RKO (cell line): ENCODE data around the gene GPR17.

Source experiments
- DNase-seq: peaks from one replicate; pipeline ENCODE4 v3.0.0-alpha.2; 2016; ENCODE audit warnings: low spot score

GPR17 gene, protein sequence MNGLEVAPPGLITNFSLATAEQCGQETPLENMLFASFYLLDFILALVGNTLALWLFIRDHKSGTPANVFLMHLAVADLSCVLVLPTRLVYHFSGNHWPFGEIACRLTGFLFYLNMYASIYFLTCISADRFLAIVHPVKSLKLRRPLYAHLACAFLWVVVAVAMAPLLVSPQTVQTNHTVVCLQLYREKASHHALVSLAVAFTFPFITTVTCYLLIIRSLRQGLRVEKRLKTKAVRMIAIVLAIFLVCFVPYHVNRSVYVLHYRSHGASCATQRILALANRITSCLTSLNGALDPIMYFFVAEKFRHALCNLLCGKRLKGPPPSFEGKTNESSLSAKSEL

DNA sequence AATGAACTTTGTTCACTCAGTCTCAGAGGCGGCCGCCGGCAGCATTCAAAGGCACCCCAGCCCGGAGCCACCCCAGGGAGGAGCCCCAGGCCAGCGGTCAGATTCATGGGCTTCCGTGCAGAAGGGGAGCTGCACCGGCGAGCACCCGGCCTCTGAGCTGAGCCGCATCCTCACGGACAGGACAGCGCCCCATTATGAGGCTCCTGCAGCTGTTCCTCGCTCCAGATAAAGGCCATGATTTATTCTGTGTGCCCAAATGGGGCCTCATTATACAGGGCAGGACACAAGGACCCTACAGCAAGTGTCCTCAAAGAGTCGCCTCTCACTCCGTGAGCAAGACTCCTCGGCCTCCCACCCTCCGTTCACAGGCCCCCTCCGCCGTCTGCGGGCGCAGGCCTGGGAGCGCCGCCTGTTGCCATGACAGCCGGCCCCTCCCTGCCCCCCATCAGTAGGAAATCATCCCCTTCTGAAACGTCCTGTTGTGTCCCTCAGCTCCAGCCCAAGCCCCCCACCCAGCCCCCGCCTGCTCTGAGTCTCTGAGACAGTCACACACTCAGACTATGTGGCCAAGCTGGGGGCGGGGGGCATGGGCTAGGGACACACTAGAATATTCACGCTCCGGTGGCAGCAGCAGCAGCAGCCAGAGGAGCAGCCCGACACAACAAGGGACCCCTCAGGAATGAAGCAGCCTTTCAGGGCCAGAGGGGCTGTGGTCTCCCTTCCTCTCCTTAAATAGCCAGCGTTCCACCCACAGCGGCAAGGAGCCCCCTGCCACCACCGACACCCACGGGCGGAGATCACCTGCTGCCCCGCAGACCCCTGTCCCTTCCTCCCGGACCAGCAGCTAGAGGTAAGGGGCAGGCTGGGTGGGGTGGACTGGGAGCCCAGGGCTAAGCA lies at the start of gene GPR17:
TSS of gene GPR17 (plus strand) at position 759 of the 897 bp plus-strand sequence. CDS start 4,583 bp downstream, outside the sequence.
- no peak for DNase-seq

DNA sequence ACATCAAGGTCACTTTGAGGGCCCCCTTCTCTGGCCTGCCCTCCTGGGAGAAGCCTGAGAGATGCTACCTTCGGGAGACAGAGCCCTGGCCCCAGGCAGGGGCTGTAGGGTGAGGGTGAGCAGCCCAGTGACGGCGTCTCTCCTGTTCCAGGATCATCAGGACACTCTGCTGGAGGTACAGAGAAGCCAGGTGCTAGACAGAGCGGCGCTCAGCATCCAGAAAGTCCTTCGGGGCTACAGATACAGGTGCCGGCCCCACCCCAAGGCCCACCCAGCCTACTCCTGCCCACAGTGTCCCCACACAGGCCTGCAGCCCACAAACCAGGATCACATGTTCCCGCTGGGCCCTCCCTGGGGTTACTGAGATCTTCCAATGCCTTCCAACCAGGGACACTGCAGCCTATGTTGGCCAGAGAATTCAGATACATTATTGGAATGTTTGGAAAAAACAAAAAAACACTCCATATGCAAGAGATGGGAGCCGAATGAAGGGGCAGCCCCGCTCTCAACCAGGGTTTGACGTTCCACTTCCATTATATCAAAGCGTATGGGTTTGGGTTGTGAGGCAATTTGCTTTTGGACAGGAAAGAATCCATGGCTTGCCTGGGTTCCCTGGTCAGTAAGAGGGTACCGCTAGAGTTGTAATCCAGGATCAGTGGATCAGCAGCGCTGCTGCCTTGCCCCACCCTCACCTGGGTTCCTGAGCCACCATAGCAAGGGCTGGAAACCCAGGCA lies 49.5 kb upstream of the GPR17 start:
- no peak for DNase-seq

DNA sequence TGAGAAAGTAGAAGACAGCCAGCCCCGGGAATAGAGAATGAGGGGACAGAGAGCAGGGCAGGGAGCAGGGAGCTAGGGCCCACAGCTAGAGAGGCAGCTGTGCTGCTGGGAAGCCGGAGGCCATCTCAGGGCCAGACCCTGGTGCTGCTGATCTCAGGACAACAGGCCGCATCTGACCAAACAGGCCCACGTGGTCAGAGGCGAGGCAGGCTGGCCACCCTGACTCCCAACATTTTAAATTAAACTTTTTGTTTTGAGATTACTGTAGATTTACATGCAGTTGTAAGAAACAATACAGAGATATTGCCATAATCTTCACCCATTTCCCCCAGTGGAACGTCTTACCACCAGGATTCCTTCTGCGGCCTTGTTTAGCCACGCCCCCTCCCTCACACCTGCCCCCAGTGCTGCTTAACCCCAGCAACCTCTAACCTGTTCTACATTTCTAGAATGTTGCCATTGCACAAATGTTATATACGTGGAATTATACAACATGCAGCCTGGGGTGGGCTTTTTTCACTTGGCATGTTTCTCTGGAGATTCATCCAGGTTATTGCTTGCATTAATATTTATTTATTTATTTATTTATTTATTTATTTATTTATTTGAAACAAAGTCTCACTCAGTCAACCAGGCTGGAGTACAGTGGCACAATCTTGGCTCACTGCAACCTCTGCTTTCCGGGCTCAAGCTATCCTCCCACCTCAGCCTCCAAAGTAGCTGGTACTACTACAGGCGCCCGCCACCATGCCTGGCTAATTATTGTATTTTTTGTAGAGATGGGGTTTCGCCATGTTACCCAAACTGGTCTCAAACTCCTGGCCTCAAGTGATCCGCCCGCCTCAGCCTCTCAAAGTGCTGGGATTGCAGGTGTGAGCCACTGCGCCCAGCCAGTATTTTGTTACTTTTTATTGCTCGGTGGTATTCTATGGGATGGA lies 48.6 kb upstream of the GPR17 start:
- no peak for DNase-seq

DNA sequence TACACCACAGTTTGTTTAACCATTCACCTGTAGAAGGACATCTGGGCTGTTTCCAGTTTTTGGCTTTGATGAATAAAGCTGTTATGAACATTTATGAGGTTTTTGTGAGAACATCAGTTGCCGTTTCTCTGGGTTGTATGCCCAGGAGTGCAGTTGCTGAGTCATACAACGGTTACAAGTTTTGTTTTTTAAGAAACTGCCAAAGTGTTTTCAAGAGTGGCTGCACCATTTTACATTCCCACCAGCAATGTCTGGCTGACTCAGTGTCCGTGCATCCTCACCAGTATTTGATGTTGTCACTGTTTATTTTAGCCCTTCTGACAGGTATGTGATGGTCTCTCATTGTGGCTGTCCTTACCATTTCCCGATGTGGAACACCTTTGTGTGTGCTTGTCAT lies 48.0 kb upstream of the GPR17 start:
- no peak for DNase-seq

DNA sequence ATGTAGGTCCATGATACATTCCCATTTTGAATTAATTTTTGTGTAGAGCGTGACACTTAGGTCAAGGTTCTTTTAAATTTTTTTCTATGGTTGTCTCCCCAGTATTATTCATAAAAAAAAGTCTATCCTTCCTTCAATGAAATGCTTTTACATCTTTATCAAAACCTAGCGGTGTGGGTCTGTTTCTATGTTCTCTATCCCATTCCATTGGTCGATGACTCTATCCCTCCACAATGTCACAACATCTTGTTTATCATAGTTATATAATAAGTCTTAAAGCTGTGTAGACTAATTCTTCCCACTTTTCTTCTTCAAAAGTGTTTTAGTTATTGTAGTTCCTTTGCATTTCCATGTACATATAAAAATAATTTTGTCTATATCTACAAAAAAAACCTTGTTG lies 47.2 kb upstream of the GPR17 start:
- no peak for DNase-seq

DNA sequence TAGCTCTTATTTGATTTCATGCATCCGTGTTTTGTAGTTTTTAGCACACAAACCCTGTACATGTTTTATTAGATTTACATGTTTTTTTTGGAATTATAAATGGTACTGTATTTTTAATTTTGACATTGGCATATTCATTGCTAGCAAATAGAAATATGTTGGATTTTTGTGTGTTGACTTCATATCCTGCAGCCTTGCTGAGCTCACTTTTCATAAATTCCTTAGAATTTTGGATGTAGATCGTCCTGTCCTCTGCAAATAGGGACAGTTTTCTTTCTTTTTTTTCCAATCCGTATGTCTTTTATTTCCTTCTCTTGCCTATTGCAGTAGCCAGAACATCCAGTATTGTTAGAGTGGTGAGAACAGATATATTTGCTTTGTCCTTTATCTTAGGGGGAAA lies 46.7 kb upstream of the GPR17 start:
- DNase-seq: no peak

DNA sequence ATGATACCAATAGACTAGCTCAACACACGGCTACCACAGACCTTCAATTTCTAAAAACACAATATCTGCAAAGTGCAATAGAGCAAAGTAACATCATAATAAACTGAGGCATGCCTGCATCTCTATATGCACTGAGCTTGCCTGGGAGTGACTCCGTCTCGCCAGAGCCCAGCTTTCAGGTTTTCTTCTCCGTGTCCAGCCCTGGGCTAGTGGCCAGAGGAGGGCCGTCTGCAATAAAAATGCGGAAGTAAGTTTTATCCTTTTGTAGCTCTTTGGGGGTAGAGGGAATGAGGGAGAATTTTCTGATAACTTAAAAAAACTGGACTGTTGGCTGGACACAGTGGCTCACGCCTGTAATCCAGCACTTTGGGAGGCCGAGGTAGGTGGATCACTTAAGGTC lies 41.0 kb upstream of the GPR17 start:
- DNase-seq: no peak

DNA sequence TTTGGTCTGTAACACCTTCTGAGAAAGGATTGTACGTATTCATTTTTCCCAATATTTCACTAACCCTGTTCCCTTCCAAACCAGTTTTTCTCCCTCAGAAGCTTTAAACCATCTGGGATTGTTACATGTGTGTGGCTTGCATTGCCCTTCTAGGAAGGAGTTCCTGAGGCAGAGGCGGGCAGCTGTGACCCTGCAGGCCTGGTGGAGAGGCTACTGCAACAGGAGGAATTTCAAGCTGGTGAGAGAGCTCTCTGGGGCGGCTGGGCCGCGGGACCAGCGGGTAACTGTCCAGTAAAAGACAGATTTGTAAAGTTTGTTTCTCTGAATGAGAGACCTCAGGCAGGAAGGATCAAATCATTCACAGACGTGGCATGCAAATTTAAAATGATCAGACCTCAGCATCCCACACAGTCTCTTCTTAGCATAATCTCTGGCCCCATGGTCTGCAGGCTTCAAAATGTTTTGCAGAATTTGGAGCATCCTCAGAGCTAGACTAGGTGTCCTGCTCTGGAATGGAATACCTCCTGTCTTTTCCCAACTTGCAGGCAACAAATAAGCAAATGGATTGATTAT lies 40.2 kb upstream of the GPR17 start:
- no peak for DNase-seq

DNA sequence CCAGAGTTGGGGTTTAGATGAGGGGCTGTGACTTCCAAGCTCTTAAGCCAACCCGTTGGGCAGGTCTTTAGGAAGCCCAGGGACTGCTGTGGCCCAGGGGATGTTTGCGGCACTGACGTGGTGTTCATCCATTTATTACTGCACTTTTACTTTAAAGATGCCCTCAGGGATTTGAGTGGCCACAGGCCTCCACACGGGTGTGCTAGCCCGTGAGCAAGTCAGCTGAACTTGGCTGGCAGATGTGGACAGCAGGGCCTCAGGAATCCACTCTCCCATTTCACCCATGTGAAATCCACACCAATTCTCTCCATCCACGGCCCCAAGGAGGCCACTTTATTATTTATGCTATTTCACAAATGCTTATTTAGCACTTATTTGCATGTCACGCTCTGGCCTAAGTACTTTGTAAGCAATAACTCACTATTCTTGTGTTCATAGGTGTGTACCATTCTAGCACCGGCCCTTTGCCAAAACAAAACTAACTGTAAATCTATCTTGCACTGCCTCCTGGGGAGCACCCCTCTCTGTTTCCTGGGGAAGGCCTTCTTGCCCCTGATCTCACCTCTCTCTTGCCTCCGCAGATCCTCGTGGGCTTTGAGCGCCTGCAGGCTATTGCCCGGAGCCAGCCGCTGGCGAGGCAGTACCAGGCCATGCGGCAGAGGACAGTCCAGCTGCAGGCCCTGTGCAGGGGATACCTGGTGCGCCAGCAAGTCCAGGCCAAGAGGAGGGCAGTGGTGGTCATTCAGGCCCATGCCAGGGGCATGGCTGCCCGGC lies 39.1 kb upstream of the GPR17 start:
- no peak for DNase-seq

DNA sequence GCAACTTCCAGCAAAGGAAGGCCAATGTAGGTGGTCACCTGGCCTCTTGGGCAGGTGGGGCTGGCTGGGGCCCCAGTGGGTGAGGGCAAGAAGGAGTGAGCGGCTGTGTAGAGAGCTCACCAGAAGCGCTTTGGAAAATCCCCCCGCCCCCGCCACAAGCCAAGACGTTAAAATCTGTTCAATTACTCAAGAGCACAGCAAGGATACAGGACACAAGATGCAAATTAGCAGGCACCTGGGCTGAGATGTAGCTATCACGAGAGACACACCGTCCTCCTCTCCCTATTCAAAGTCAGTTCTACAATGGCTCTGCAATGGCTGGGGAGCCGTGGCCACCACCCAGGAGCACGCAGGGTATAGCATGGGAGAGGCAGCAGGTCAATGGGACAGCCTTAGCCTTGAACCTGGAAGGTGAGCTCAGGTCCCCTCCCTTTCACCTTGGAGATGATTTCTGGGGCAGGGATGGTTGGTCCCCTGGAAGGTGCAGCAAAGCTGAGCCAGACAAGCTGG lies 38.5 kb upstream of the GPR17 start:
- no peak for DNase-seq

DNA sequence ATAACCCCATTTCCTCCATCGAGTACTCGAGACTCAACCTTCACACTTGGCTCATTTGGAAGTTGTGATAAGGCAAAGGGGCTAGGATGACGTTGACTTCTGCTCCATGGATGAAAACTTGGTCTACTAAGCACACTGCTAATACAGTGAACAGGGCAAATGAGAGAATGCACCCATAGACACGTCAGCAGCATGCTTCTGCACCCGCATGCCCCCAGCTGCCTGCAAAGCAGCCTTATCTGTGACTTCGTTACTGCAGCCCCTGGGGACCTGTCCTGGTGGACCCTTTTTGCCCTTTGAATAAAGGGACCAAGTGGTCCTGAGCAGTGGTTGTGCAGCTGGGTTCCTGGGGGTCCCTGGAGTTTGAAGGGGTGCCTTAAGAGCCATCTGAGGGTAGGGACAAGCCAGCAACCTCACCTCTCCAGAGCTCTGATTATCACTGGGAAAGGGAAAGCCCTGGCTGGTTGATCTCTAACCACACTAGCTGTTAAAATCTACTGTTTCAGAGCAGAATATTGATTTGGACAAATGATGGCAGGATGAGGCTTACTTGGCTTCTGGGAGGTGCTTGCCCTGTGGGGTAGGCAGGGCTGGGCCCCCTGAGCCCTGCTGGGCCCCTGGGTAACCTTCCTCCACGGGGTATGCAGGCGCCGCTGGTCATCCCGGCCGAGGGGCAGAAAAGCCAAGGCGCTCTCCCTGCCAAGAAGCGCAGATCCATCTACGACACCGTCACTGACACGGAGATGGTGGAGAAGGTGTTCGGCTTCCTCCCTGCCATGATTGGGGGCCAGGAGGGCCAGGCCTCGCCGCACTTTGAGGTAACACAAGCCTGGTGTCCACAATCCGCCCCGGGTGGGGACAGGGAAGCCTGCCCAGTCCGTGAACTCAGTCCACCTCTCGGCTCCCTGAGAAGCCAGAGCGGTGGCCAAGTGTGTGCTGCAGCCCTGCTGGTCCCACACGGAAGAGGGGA lies 37.6 kb upstream of the GPR17 start:
- DNase-seq: no peak

DNA sequence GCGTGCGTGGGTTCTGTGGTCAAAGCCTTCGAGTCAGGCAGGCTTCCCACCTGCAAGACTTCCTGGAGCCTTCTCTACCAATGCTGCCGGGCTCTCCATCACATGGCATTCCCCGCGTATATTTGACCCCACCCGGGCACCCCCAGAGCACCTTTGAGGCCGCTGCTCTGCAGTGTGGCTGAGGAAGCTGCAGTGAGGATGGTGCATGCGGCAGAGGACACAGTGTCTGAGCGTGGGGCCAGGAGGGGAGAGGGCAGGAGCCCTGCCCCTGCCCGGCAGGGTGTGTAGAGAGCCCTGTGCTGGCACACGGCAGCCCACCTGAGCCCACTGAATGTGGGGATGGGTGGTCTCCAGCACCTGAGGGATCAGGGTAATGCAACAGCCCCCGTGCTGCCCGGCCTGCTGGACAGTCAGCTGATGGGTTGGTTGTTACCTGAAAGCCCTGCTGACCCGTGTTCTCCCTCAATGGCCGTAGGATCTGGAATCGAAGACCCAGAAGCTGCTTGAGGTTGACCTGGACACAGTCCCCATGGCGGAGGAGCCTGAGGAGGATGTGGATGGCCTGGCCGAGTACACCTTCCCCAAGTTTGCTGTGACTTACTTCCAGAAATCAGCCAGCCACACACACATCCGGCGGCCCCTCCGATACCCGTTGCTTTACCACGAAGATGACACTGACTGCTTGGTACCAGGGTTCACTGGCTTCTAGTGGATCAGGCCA lies 36.8 kb upstream of the GPR17 start:
- DNase-seq: no peak

DNA sequence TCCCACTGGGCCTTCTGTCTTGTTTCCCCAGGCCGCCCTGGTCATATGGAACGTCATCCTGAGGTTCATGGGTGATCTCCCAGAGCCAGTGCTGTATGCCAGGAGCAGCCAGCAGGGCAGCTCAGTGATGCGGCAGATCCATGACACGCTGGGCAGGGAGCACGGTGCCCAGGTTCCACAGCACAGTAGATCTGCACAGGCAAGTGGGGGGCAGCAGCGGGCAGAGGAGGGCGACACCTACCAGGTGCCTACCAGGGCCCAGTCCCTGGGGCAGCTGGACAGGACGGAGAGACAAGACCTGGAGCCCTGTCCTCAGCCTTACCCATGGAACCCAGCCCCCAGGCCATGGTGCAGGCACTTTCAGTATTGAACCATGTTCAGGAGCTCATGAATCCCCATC lies 36.1 kb upstream of the GPR17 start:
- no peak for DNase-seq

DNA sequence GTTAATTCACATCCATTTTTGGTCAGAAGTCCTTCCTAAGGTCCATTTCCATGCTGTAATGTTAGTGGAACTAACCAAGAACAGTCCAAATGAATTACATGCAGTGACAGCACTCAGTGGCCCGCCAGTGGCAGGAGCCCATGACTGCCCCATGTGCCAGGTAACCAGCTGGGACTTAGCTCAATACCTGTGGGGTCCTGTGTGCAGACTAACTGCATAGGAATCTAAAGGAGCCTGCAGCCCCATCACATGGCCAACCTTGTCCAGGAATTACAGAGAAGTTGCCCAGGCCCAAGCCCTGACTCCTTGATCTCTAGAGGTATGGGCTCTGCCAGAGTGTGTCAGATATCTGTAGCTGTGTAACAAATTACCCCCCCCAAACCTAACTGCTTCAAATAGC lies 35.4 kb upstream of the GPR17 start:
- no peak for DNase-seq

DNA sequence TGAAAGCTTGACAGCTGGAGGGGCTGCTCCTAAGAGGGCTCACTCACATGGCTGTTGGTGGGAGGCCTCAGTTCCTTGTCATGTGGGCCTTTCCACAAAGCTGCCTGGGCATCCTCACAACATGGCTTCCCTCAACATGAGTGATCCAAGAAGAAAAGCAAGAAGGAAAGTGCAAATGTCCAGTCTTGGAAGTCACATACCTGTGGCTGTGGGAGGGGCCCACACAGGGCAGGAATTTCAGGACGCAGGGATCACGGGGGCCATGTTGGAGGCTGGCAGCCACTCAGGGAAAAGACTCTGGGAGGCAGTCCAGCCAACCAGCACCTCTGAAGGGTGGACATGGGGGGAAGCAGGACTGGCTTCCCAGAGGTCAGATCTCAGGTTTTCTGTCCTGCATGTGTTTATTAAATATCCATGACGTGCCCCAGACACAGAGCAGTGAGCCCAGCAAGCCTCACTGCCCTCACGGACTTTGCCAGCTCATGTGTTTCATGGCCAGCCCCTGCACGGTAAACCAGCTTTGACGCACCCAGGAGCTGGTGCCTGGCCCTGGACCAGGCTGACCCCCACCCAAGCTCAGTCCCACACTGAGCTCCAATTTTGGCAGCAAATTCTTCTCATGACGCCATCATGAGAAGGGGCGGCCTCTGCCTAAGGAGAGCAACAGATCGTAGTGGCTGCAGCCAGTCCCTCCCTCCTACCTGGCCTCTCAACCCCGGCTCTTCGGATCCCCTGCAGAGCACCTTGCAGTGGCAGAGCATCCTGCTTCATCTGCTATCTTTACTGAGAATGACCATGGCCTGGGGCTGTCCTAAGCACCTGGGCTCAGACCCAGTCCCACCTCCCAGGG lies 34.7 kb upstream of the GPR17 start:
- DNase-seq: no peak

DNA sequence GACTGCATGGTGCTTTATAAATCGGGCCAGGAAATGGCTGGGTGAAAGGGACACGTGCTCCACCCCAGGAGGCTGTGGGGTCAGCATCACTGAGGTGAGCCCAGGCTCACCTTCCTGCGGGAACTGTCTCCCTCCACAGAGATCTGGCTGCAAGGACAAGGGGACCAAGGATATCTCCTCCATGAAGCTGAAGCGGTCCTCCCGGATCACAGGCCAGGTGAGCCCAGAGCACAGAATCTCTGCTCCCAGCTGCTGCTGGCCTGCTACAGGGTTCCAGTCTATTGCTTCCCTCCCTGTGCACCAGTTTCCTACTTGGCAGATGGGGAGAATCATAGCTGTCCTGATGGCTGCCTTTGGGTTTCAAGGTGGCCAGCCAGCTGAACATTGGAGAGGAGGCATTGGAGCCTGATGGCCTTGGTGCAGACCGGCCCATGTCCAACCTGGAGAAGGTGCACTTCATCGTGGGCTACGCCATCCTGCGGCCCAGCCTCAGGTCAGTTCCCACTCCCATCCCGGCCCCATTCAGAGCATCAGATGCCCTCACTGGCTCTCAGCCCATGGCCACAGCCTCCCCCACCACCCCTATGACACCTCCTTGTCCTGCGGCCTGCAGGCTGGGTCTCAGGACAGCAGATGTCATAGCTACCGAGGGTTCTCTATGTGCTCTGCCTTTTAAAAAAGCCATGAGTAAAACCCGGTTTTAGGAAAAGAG lies 33.7 kb upstream of the GPR17 start:
- DNase-seq: no peak

DNA sequence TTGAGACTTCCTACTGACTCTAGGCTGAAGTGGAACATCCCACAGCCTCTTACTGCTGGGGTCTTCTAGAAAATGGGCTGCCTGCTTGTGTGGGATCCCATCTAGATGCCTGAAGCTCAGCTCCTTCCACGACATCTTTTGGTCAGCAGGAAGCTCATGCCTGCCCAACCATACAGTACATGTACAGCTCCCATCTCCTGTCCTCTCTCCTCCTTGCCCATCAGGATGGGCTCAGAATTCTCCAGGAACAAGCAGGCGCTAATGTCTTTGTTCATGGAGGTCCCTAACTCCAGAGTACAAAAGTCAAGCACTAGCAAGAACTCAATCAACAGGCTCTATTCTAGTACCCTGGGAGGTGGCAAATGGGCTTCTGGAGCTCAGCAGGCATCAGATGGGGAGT lies 31.7 kb upstream of the GPR17 start:
- no peak for DNase-seq
